HG03045 (cell line): ENCODE results near the gene TIGD6.

Experiments
- ATAC-seq: cut with Tn5 transposase; IDR thresholded peaks from one replicate; pipeline ENCODE4 v1.9.1; 2021; ENCODE audit warnings: mild to moderate bottlenecking, moderate library complexity; ENCODE audit not compliant: unreplicated experiment

TIGD6 gene

DNA sequence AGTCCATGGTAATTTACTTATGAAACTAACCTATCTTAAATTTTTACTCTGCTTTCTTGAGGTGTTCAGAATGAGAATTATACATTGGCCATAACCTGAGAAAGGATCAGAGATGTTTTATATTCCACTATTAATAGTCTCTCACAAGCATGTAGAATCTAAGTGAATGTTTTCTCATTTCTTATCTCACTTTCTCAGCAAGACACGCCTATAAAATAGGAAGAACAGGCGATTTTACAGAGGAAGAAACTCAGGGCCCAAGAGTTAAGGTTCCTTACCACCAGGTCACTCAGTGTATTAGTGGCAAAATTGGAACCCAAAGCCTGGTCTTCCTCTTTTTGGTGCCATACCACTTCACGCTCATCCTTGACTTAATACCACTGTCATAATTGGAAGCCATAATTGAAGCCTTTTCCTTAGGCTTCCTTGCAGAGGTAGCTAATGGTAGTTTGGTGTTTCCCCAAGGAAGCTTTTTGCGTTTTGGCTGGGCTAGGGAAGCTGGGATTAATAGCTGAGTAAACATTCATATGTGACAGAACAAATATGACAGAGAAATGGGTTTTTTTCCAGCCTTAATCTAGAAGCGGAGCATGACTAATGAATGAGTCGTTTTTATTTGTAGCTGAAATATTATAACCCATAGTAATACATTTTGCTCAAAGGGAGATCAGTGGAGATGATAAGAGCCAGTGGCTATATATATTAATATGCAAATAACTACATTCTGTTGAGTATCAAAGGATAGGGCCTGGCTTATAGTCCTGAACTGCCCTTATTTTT, 17.0 kb upstream of the TIGD6 start:
- no peak for ATAC-seq

DNA sequence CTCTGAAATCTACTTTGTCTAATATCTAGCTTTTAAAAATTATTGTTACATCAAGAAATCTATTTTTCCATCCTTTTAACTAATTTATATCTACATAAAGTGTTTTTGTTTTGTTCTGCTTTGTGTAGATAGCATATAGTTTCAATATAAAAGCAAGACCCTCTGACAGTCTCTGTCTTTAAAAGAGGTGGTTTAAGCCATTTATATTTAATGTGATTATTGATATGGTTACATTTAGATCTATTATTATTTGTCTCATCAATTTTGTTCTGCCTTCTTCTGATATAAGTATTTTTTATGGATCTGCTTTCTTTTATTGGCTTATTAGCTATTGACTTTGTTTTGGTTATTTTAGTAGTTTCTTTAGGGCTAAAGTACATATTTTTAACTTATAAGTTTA, 16.1 kb upstream of the TIGD6 start:
- ATAC-seq = no peak

DNA sequence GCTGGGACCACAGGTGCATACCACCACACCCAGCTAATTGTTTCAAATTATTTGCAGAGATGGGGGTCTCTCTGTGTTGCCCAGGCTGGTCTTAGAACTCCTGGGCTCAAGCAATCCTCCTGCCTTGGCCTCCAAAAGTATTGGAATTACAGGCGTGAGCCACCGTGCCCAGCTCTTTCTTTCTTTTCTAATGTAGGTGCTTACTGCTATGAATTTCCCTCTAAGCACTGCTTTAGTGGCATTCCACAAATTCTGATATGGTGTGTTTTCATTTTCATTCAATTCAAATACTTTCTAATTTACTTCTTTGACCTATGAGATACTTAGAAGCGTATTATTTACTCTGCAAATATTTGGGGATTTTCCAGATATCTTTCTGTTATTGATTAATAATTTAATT, 15.0 kb upstream of the TIGD6 start:
- no peak for ATAC-seq

DNA sequence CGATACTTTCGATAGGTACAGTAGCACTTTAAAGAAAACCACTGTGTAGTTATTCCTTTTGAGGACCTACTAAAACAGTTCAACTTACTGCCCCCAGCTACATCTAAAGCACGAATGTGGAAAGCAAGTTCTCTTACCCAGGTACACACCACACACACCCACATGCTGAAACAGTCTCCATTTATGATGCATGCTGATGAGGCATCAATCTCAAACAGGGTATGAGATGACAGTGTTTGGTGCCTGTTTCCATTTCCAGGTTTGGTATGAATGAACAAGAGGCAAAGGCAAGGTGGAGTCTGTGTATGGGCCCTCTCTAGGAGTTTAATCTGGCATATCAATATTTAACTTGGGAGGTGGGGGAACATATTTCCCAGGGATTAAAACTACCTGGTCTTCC, 14.0 kb upstream of the TIGD6 start:
- no peak for ATAC-seq

DNA sequence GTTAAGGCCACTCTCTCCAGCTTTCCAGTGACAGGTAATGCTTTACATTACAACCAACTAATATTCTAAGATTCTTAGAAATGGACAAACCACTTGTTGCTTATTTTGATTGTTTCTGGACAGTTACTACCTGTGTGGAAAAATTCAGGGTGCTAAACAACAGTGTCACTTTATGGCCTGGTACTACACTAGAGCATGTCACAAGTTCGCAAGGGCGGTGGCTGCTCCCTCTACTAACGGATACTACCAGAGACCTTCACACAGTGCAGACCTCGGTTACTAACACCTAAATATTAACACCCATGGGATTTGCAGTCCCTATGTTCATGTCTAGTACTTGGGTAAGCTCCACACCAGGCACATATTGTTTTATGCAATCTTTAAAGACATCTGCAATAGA, 13.5 kb upstream of the TIGD6 start:
- ATAC-seq = no peak

DNA sequence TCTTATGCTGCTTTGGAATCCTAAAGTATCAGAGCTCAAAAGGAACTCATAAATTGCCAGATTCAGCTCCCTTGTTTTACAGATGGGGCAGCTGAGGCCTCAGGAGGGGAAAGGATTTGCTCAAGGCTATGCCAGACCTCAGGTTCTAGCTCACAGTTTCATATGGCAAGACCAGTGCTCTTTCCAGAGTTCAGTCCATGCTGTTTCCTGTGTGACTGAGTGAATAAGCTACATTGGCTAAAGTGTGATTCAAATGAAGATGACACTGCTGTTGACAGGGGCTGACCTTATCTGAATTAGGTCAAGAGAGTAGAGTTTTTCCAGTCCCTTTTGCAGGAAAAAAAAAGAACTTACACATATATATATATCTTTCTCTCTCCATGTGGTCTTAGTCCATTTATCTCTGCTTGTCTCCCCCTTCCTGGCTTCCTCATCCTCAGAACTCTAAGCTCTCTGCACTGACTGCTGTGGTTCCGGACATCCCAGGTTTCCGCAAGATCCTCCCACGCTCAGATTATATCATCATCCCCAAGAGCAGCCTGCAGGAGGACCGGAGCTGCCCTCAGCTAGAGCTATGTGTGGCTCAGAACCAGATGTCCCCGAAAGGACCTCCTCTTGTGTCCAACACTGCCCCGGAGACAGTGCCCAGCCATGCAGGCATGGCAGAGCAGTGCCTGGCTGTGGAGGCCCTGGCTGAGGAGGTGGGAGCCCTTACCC, 9.4 kb upstream of the TIGD6 start:
- ATAC-seq = no peak

DNA sequence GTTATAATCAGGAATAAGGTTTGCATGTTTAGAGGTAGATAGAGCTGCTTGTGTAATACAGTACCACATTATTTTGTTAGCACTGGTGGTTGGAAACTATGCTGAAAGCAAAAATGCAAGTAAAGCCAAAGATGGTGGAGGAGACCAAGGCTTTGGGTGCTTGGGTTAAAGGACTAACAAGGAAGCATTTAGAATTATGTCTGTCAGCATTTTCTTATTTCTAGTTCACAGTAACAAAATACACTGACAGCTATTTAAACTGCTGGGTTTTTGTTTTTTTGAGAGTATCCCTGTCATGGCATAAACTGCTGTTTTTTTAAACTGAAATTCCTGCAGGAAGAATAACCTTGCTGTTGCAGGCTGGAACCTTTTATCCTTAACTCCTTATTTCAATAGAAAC, 6.6 kb upstream of the TIGD6 start:
- ATAC-seq = no peak

DNA sequence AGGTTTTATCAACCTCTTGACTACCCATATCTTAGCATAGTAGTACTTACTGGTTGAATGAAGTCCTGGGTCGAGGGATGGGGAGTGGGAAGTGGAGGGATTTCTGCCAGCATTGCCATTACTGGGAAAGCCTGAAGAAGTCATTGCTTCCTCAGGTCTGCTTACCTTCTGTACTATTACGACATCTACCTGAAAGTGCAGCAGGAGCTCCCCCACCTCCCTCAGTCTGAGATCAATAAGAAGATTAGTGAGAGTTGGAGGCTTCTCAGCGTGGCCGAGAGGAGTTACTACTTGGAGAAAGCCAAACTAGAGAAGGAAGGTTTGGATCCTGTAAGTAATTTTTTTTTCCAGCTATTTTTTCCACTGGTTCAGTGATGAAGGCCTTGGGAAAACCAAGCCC, 5.9 kb upstream of the TIGD6 start:
- no peak for ATAC-seq

DNA sequence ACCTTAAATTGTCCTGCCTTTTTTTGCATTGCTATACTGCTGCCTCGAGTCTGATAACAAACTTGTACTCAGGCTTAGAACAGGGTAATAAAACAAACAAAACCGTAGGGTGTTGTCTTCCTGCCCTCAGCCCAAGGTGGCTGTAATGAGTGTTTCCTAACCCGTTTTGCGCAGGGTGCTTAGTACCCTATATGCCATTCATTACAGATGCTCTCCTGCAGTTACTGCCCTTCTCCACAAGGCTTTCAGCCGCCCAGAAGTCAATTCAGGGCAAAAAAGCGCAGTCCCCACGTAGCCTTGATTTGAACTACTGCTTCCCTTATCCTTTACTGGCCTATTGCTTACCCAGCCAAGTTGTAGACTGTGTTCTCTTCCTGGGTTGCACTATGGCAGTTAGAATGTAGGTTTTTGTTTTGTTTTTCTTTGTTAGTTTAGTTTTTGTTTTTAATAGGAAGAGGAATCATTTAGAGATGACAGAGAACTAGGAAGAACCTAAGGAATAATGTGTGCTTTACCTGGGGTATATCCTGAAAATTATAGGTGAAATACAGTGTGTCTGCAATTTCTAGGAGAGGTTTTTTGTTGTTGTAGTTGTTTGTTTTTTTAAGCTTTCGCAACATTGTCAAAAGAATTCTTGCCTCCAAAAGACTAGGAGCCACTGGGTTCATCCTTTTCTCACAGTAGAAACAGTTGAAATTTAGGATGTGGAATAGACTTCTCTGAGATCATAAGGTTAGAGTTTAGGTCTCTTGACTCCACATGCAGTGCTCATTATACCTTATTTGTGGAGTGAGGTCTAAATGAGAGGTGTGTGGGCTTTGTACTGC, 1.4 kb upstream of the TIGD6 start:
- ATAC-seq = peak; percentile 43

DNA sequence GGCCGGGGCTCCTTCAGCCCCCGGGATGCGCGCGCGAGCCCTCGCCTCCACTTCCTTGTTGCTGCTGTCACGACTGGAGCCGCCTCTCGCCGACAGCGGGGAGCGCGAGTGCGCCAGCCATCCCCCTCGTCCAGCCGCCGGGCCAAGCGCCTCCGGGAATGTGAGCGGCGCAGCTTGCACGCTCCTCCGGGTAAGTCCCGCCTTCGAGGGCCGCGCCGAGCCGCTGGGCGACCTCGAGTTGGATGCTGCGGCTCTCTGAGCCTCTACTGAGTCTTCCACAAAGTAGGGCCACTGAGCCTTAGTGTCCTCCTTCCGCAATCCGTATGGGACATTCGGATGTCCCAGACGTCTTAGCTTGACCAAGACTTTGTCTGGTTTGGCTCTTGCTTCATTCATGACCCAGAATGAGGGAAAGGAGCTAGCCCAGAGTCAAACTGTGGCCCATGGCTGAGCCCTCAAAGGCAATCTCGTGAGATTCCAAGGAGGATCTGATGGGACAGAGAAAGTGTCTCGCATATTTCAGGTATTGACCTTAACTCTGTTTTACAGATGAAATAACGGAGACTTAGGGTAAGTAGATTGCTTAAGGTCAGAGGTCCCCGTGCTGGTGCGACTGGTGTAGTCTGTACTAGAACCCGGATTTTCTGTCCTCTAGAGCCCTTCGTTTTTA, 671 bp upstream of the TIGD6 start:
- ATAC-seq = peak; percentile 27

DNA sequence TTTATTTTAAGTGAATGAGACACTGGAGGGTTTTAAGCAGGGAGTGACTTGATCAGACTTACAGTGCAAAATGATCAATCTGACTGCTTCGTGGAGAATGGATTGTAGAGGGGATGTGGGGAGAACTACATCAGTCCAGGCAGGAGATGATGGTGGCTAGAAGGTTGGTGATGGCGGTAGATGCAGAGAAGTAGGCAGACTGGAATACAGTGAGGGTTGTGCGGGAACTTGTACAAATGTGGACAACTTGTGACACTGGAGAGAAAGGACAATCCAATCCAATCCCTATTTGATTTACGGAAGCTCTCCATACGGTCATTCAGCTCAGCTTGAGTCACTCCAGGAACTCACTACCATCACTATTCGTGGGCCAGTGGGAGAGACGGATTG, 593 bp downstream of the TIGD6 start:
- ATAC-seq = no peak

DNA sequence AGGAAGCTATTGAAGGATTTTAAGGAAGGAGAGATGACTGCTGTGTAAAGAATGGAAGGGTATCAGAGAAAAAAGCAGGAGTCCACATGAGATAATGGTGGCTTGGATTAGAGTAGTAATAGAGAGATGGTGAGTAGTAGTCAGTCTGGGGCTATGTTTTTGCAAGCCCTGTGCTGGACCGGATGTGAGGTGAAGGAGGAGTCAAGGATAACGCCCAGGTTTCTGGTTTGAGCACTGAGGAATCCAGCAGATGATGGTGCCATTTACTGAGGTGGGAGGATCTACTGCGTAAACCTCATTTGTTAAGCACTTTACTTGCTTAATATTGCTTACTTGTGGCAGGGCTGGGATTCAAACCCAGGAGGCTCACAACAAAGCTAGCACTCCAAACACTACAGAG, 1.1 kb downstream of the TIGD6 start:
- no peak for ATAC-seq

DNA sequence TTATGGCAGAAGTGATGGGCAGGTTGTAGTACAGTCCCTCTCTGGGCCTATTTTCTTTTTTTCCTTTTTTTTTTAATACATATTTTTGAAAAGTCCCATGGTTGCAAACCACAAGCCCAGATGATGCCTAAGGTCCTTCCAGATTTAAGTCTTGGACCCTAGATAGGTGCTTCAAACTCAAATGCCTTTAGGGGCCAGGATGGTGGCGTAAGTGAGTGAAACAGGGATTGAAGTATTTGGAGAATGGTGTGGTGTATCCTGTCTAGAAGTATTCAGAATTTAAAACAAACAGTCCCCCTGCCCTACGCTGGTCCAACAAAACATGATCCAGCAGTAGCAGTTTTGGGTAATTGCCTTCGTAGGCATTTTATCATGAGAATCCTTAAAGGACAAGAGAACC, 2.2 kb downstream of the TIGD6 start:
- no peak for ATAC-seq

DNA sequence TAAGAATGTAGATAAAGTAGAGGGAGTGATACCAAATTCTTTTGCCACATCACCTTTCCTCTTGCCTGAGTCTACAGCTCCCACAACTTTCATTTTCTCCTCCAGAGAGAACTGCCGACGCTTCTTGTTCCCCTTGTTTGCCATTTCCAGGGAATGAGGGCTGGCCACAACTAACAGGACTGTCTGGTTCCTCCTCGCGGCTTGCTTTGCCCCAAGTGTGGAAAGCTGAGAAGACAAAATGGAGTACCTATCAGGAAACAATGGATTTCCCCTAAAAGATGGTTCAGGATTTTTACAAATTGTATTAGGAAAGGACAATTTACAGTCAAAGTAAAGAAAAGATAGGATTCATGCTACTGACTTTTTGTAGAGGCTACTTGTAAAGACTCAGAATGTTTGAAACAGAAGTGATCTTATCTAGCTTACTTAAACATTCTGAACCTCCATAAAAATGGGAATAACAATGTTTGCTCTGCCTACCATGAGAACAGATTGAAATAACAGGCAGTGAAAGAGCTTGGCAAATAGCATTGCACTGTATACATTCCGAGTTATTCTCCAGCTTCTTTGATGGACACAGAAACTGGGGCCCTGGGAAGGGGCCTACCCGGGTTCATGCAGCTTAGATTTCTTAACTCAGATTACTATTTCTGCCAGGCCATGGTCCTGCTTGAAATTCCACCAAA, 4.1 kb downstream of the TIGD6 start:
- ATAC-seq = no peak

DNA sequence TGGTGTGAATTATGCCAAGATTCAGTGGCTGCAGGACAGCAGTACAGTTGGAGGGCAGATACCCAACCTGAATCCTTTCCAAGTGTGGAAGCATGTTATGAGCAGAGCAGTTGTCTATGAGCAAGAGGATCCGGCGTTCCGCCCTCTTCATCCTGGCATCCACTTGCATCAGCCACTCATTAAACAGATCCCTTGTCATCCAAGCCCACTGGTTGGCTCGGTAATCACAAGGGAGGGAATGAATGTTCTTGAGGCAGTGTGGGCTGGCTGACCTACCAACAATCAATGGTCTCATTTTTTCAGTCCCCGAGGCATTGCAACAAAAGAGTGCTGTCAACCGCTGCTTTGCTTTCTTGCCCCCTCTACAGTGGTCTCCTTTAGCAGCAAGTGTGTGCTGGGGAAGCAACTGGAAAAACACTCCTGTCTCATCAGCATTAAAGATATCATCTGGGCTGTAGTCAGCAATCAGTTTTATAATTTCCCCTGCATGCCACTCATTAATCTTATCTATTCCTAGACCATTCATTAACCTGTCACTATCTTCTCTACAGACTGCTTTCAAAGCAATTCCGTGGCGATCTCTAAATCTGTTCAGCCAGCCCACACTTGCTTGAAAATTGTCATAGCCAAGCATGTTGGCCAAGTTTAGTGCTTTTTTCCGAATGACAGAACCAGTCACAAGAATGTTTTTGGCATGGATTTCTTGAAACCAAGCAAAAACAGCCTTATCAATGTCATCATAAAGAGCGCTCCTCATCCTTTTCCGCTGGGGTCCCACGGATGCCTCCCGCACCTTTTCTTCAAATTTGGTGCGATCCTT, 4.9 kb downstream of the TIGD6 start:
- no peak for ATAC-seq

DNA sequence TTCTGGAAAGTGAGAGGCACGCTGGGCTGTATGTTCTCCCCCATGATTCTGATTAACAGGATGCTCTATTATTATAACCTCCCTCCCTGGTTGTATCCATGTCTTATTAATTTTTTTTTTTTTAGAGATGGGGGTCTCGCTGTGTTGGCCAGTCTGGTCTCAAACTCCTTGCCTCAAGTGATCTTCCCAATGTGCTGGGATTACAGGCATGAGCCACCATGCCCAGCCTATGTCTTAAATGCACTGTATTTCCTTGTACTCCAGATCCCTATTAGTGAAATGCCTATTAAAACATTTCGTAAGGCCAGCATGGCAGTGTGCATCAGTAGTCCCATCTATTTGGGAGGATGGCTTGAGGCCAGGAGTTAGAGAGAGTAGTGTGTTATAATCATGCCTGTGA, 7.0 kb downstream of the TIGD6 start:
- no peak for ATAC-seq

DNA sequence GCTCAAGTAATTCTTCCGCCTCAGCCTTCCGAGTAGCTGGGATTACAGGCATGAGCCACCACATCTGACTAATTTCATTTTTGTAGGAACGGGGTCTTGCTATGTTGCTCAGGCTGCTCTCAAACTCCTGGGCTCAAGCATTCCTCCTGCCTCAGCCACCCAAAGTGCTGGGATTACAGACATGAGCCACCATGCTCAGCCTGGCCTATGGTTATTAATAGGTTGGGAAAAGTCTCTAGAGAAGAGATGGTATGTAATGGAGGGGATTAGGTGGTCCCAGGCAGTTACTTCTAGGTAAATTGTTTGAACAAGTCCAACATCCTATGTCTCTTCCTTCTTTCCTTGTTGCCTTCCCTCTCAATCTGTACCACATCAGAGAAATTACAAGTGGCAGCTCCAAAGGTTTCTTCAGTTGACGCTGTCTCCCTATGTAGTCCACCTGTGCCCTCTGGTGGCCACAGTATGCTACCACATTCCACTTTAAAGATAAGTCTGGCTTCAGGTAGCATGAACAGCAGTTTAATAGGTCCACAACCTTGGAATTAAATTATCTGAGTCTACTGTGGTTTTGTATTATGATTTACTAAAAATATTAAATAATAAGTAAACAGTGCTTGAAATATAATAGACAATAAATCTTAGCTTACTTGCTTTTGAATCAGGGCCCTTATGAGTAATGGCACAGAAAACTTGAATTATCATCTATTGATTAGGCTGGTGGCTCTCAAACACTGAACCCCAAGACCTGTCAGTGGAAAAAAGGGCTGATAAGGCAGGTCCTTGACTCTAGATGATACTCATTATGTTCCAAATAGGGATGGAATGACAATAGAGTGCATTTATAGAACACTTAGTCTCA, 9.7 kb downstream of the TIGD6 start:
- peak; percentile 67 for ATAC-seq

DNA sequence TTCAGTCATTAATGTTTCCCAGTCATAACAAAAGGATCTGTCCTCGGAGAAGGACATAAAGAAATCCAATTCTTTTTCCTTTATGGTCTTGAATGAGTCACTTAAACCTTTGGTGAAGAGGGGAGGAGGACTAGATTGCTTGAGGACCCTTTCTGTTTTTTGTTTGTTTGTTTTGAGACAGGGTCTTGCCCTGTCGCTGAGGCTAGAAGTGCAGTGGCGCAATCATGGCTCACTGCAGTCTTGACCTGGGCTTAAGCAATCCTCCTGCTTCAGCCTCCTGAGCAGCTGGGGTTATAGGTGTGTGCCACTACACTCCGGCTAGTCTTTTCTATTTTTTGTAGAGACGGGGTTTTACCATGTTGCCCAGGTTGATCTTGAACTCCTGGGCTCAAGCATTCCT, 12.3 kb downstream of the TIGD6 start:
- no peak for ATAC-seq

DNA sequence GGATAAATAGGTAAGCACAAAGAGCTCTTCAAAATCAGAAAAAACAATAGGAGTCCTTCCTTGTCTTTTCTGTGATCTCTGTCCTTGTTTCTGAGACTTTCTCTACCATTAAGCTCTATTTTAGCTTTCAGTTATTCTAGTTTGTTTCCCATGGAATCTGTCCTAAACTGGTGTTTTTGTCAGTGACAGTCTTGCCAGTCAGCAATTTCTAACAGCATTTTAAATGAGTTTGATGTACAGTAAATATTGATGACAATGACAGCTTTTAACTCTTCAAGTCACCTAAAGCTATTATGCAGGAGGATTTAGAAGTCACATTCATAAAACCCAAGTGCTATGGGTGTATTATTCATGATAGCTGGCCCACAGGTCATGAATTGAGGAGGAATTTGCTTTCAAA, 17.9 kb downstream of the TIGD6 start:
- no peak for ATAC-seq
